Activated CD4-positive, alpha-beta T cell treated with anti-CD3 and anti-CD28 coated beads for 4 hours (primary cell): Measurements from ENCODE around the gene DPYSL3.

Source experiments
- DNase-seq, 2 donors: peaks; one replicate each; pipeline ENCODE4 v3.0.0-alpha.2; 2020

DPYSL3 gene

DNA sequence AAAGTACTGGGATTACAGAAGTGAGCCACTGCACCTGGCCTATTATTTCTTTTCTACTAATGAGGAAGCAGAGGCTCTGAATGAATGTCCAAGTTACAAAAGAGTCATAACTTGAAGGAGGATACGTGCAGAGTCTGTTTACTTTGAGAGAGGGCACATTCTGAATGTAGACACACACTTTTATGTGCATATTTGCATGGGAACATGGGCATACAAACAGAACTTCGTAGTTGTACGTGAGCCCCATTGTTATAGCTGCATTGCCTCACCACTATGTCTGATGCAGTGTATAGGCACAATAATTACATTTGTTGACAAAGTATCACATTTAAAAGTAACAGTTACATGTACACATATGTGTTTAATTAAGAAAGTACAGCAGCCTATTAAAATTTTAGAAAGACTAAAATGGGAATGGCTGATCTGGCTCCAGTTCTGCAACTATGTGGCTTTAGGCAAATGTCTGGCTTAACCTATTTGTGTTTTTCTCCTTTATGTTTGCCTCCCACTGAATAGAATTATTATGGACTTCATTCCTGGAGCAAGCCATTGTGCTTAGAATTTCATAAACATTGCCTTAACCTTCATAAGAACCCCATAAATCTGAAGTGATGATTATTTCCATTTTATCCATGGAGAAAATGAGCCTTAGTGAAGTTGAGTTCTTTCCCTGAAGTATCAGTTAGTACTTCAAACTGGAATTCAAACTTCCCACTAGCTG, 3.0 kb upstream of the DPYSL3 start:
- DNase-seq = no peak

- no peak for DNase-seq
Measured at GRCh38 chr5:147510885-147511284, 1.0 kb upstream of the DPYSL3 start.

GRCh38 chr5:147509041-147509709, 693 bp downstream of the DPYSL3 start:
- no peak for DNase-seq

DNA sequence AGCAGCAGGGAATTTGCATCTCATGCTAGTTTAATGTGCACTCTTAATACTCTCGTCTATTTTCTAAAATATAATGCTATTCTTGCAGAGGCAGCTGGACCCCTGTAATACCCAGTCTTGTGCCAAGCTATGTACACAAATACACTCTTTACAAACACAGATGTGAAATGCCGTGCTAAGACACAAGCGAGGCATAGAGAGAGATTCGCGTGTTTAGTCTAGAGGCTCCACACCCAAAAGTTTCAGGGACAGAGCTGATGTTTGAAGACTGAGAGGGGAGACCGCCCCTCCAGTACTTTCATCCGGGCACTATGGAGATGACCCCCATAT, 1.2 kb downstream of the DPYSL3 start:
- no peak for DNase-seq

DNA sequence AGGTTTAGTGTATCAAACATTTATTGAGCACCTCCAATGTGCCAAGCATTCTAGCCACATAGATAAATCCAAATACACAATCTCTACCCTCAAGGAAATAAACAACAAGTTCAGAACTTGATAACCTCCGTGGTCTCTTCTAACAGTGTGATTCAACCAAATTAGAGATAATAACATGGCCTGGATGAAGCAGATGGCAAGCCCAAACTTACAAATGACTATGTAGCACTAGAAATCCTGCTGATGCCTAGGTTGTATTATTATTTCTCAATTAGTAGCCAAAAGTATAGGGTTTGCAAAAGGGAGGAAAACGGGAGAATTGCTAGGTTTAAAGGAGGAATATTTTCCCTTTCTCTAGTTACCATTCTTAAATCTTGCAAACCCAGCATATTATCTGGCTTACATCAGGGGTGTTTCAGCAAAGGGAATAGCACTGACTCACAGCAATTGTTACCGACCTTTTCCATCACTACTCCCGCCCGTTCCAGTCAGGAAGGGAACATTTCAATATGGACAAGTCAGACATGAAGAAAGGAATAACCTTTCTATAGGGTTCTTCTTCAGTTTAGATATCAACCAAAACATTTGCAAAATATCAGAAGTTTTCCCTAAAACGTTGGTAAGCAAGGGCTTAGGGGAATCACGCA, 2.3 kb downstream of the DPYSL3 start:
- DNase-seq = no peak

DNA sequence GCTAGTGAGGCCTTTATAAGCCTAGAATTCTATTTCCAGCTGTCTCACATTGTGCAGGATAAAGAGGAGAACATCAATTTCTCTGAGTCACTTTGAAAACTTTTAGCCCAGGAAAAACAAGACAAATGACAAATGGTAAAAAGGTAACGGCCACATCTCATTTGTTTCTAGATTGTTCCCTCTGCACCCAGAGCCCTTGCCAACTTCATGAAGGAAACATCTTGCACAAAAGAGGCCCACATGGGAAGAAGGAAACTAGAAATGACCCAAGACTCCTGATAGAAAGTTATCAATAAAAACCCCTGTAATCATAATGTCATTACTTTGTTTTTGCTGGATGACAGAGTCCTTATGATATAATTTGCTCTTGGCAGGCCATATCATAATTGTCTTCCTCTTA, 5.3 kb downstream of the DPYSL3 start:
- no peak for DNase-seq

GRCh38 chr5:147504011-147504410, 5.9 kb downstream of the DPYSL3 start:
- no peak for DNase-seq

- DNase-seq = no peak
Measured at GRCh38 chr5:147490989-147491388, 18.9 kb downstream of the DPYSL3 start.

DNA sequence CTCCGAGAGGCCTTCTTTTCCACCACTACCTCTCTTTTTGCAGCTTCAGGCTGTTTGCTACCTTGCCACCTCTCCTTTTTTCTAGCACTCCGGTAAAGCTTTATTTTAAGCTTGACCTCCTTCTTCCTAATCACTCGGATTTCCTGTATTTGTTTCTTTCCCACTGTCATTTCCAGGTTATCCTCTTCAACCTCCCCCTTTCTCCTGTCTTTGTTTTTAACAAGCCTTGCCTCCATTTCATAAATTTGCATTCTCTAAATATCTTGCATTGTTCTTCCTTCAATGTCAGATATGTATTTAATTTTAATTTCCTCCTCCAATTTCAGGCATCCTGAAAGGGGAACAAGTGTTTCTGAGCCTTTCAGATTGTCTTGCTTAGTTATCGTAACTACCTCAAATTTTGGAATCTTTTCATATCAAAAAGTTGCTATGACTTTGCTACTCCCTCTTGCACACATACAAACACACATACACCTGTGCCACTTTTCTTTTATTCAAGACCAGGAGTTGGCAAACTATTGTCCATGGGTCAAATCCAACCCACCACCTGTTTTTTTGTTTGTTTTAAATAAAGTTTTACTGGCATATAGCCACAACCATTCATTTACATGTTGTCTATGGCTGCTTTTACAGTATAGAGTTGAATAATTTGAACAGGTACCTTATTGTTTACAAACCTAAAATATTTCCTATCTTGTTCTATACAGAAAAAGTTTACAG, 22.7 kb downstream of the DPYSL3 start:
- no peak for DNase-seq

DNA sequence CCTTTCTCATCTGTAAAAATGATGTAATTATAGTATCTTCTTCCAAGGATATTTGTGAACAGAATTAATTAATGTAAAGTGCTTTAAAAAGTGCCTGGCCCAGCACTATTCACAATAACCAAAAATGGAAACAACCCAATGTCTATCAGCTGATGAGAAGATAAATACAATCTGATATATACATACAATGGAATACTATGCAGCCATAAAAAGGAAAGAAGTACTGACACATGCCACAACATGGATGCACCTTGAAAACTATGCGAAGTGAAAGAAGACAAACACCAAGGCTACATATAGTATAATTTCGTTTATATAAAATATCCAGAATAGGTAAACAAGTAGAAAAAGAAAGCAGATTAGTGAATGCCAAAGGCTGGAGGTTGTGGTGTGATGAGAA, 24.1 kb downstream of the DPYSL3 start:
- no peak for DNase-seq

DNA sequence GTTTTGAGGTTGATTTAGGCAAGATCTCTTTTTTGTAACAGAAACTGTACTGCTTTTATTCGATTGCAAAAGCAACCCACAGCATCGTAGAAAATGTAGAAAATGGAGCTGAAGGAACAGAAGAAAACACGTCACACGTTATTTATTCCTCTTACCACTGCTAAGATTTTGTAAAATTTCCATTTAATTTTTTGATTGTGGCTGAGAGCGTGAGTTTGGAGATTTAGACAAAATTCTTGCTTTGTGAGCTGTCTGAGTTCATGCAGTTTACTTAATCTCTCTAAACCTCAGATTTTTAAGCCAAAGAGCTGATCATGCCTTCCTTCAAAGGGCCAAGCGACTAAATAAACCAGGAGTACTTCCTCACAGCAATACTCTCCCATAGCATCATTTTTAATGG, 24.8 kb downstream of the DPYSL3 start:
- no peak for DNase-seq

- no peak for DNase-seq
Measured at GRCh38 chr5:147484708-147485020, 25.2 kb downstream of the DPYSL3 start.

DNA sequence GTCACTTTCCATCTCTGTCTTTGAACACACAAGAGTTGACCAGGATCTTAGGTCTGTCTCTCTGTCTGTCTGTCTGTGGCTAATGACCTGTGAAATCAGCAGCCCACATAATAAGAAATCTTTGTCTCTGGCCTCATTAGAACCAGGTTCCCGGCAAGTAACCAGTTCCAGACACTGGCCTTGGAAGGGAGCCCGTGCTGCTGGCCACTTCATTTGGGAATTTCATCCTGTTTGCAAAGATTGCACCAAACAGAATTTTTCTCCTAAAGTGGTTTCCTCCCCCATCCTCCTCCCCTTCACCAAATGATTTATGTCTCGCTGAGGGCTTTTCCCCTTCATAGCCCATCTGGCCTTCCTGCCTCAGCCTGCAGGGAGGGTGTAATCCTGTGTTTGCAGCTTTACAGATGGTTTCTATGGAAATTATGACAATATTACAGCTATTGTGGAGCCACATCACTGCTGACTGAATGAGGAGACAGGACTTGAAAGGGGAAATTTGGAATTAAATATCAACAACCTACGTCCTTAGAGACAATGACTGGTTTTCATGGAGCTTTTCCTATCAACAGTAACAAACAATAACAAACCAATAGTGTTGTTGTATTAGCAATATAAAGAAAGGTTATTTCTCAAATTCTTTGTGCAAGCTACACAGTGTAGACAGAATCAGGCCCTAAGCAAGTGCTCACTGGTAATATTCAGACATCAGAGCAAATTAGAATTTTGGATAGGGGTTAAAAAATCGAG, 25.7 kb downstream of the DPYSL3 start:
- DNase-seq = no peak

GRCh38 chr5:147483188-147483790, 26.6 kb downstream of the DPYSL3 start:
- DNase-seq = no peak

- no peak for DNase-seq
Measured at GRCh38 chr5:147482706-147483180, 27.1 kb downstream of the DPYSL3 start.

- DNase-seq = no peak
Measured at GRCh38 chr5:147481874-147482705, 27.8 kb downstream of the DPYSL3 start.

DNA sequence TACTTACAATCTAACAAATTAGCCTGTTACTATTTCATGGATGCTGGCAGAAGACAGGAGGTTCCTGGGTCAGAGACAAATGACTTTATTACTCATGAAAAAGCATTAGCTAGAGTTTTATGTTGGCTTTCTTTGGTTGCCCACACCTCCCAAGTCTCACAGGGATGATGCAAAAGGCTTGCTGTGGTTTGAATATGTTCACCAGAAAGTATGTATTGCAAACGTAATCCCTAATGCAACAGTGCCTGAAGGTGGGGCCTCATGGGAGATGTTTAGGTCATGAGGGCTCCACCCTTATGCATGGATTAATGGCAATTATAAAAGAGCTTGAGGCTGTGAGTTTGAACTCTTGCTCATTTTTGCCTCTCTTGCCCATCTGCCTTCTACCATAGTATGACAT, 28.5 kb downstream of the DPYSL3 start:
- DNase-seq = no peak

- no peak for DNase-seq
Measured at GRCh38 chr5:147479949-147480348, 29.9 kb downstream of the DPYSL3 start.

- DNase-seq = no peak
Measured at GRCh38 chr5:147479444-147479843, 30.4 kb downstream of the DPYSL3 start.

DNA sequence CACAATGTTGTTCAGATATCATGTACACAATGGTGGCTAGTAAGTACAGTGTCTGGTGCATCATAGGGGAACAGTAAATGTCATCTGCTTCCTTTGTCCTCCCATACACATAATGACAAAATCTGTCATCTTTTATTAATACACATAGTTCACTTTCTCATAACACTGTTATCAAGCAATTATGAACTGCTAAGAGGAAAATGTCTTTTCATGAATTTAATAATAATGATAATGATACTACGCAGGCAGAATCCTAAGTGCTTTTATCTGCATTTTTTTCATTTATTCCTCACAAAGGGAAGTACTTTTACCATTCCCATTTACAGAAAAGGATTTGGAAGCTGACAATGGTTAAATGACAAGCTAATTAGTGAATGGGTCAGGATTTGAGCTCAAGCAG, 35.7 kb downstream of the DPYSL3 start:
- no peak for DNase-seq

- no peak for DNase-seq
Measured at GRCh38 chr5:147472664-147473475, 37.0 kb downstream of the DPYSL3 start.
